ENCODE results near the gene ESR1.

GRCh38 chr6:151811081-151811480 is 3.6 kb downstream of the ESR1 start:
- TF ChIP-seq HNF4G (IDR thresholded peaks at IDR 0.05) (no peak), CTCF (IDR thresholded peaks at IDR 0.05; ENCODE audit: low read depth, low read length, missing input control) (no peak), ATF3 (IDR thresholded peaks at IDR 0.05) (no peak), RAD21 (IDR thresholded peaks at IDR 0.05) (no peak), REST (IDR thresholded peaks at IDR 0.05) (no peak), GABPA (IDR thresholded peaks at IDR 0.05 in 1 of 2, conservative IDR thresholded peaks at IDR 0.05 in 1 of 2) (no peak), JUND (IDR thresholded peaks at IDR 0.05) (no peak), FOXA2 (IDR thresholded peaks at IDR 0.05) (no peak), MAX (IDR thresholded peaks at IDR 0.05) (no peak)
